NB4 (cell line): ENCODE measurements around the gene NUAK1.

ENCODE experiments used
- DNase-seq: peaks from one replicate; pipeline ENCODE4 v3.0.0; 2010; ENCODE audit warnings: low read depth
- H3K4me3 ChIP-seq: one replicate; pipeline ENCODE4 v1.5.1; 2011; ENCODE audit warnings: mild to moderate bottlenecking, low read depth, low read length, moderate library complexity
- CTCF ChIP-seq: IDR thresholded peaks from one replicate; pipeline ENCODE4 v1.5.1; 2012; ENCODE audit warnings: low read depth, low read length
- MAX ChIP-seq: IDR thresholded peaks from 2 replicates; pipeline ENCODE4 v1.6.1; 2011; ENCODE audit warnings: low read depth, low read length
- MYC ChIP-seq: IDR thresholded peaks from 2 replicates; pipeline ENCODE4 v1.6.1; 2011; ENCODE audit warnings: low read depth, low read length
- POLR2A ChIP-seq: IDR thresholded peaks from 2 replicates; pipeline ENCODE4 v1.6.1; 2011; ENCODE audit warnings: mild to moderate bottlenecking; ENCODE audit not compliant: insufficient read length; ENCODE audit errors: extremely low read depth

NUAK1 gene

GRCh38 chr12:106046301-106046846 is 92.4 kb downstream of the NUAK1 start:
- no peak overlapping the region for H3K4me3 ChIP-seq
- TF ChIP-seq CTCF: no peak
- TF ChIP-seq MYC: no peak
- TF ChIP-seq MAX: no peak
- no peak for TF ChIP-seq POLR2A
- no peak for DNase-seq

DNA sequence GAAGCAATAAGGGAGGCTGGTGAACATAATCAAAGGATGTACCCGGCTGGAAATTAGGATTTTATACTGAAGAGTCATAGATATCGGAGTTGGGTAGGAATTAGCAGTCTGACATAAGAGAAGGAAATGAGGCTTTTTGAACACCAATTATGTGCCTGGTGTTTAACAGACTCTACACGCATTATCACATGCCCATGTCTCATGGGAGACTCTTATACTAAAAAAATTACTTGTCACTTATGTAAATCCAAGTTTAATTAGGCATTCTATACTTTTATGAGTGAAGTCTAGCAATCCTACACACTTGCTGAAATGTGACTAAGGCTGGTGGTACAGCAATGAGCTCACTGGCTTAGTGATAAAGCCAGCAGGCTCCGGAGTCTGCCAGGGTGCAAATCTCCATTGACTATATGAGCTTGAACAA is 93.5 kb downstream of the NUAK1 start:
- DNase-seq: no peak
- TF ChIP-seq CTCF (no peak), MAX (no peak), POLR2A (no peak)
- no peak overlapping the region for H3K4me3 ChIP-seq

DNA sequence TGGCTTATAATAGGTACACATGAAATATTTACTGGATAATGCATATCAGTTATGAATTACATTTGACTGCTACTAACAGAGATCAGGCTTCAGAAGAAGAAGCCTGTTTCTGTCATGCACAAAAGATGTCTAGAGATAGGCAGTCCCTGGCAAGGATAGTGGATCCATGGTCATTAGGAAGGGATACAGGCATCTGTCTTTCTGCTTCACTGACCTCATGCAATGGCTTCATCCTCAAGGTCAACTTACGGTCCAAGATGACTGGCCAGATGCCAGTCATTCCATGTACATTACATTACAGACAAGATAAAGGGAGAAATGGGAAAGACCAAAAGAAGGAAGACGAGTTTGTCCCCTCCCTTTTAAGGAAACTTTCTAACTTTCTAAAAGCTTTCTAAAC is 94.0 kb downstream of the NUAK1 start:
- no peak overlapping the region for H3K4me3 ChIP-seq
- no peak for TF ChIP-seq POLR2A
- TF ChIP-seq CTCF: no peak
- TF ChIP-seq MYC: no peak
- no peak for TF ChIP-seq MAX
- DNase-seq: no peak

- TF ChIP-seq MYC (no peak), POLR2A (no peak), CTCF (no peak), MAX (no peak)
- no peak overlapping the region for H3K4me3 ChIP-seq
Observed at GRCh38 chr12:106042037-106042436, 96.7 kb downstream of the NUAK1 start.

DNA sequence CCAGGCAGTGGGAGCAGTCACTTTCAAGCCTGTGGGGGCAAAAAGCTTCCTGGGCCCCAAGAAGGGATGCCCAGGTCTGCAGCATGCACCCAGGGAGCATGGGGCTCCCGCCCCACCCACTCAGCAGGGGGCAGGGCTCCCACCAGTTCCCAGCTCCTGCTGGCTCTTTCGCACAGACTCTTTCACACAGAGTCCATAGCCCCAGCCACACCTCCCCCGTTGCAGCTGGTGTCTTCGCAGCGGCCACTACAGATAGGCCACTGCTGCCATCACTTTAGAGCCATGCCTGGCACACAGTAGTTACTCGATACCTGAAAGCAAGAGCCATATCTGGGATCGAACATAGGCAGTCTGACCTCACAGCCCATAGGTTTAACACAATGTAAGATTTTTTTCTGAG is 98.2 kb downstream of the NUAK1 start:
- DNase-seq: no peak
- no peak overlapping the region for H3K4me3 ChIP-seq
- TF ChIP-seq MYC (no peak), POLR2A (no peak), CTCF (no peak), MAX (no peak)

More at GRCh38 chr12:106042037-106042436, 96.7 kb downstream of the NUAK1 start:
- no peak for DNase-seq
